ENCODE measurements around the gene GAA.

GAA gene

DNA sequence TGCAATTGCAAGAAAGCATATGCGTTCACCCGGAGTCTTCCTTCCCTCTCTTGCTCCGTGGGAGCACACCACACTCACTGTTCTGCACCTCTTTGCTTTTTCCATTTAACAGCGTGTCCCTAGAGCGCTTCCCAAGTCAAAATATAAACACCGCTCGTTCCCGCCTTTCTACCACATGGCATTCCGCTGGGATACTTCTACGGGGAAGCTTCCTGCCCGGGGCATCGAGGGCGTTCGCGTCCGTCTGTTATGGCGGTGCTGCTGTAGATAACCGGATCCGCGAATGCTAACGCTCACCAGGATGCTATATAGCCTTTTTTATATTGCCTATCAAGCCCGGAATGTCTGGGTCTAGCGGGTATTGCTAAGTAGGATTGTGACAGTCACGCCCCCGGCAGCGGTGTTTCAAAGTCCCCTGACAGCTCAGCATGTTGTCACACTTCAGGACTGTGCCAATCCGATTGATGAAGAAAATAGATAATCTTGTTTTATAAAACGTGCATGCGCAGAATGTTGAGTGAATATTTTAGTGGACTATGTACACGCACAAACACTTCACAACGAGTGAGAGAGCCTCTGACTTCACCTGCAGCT is 33.9 kb upstream of the GAA start:
- DNase-seq (ENCODE audit: low read depth): no peak
- Histone ChIP-seq H3K4me3 (ENCODE audit: low read length) (no peak overlapping the region), H3K9ac (ENCODE audit: low read length) (no peak overlapping the region), H3K9me3 (ENCODE audit: control insufficient read depth, low read length) (no peaks in the 10 kb centered on the region), H3K36me3 (ENCODE audit: control insufficient read depth, insufficient read depth, low read length, severe bottlenecking) (no peaks in the 10 kb centered on the region), H3K27me3 (replicated peaks; ENCODE audit: control insufficient read depth, insufficient read depth, low read length) (no peaks in the 10 kb centered on the region), H3K4me1 (ENCODE audit: control insufficient read depth, insufficient read depth, low read length) (peaks cover 51% of the 10 kb centered on the region)

DNA sequence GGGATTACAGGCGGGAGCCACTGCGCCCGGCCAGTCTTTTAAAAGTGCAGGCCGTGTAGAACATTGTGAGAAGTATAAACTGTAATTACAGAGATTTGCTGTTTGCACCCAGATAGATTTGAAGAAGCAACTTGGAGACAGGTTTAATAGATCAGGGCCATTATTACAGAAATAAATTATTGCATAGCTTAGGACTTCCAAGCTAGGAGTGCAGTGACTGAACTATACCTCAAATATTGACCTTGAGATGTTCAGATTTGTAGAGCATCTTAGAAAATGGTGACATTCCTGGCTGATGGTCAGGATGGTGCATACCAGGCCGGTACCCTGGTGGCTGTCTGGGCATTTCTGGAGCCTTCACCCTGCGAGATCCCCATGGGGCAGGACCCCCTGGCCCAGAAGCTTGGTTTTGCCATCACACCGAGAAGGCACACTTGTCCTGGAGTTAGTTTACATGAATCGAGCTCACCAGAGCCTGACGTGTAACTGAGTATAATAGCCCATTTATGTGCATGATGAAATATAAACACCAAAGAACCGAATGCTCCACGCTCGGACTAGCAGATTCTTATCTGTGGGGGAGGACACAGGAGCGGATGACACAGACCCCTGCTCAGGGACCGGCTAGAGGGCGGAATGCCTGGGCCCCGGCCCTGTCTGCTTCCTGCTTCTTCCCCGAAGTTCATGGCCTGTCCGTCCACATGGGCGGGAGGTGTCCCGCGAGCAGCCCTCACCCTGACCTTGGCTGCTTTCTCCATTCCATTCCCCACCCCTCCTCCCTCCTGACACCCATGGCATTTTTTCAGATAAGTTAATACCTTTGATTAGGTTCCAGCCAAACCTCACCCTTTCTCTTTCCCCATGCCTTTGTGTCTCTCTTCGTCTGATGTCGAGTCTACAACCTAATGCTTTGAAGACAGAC is 32.8 kb upstream of the GAA start:
- peak; percentile 68 for DNase-seq (ENCODE audit: low read depth)
- Histone ChIP-seq H3K9me3 (ENCODE audit: control insufficient read depth, low read length) (no peaks in the 10 kb centered on the region), H3K36me3 (ENCODE audit: control insufficient read depth, insufficient read depth, low read length, severe bottlenecking) (no peaks in the 10 kb centered on the region), H3K27me3 (replicated peaks; ENCODE audit: control insufficient read depth, insufficient read depth, low read length) (no peaks in the 10 kb centered on the region), H3K4me1 (ENCODE audit: control insufficient read depth, insufficient read depth, low read length) (peaks cover 46% of the 10 kb centered on the region), H3K4me3 (ENCODE audit: low read length) (peak overlapping the region; percentile 8), H3K9ac (ENCODE audit: low read length) (peak overlapping the region; percentile 3)

DNA sequence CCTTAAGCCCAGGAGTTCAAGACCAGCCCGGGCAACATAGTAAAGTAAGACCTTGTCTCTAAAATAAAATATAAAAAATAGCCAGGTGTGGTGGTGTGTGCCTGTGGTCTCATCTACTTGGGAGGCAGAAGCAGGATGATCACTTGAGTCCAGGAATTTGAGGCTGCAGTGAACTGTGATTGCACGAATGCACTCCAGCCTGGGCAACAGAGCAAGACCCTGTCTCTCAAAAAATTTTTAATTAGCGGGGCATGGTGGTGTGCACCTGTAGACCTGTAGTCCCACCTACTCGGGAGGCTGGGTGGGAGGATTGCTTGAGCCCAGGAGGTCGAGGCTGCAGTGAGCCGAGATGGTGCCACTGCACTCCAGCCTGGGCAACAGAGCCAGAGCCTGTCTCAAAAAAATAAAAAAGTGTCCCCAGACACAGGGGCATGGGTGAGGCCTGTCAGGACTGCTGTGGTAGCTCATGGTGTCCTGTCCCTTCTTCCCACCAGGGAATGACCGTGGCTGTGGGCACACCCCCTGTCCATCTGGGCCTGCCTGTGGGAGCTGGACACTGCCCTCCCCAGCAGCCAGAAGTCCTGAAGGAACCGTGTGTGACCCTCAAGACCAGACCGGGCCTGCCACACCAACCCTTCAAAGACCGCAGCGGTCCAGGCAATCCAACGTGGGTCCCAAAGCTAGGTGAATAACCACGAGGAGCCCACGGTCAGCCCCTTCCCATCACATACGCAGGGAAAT is 30.8 kb upstream of the GAA start:
- Histone ChIP-seq H3K27me3 (replicated peaks; ENCODE audit: control insufficient read depth, insufficient read depth, low read length) (no peaks in the 10 kb centered on the region), H3K4me1 (ENCODE audit: control insufficient read depth, insufficient read depth, low read length) (peaks cover 34% of the 10 kb centered on the region), H3K9me3 (ENCODE audit: control insufficient read depth, low read length) (no peaks in the 10 kb centered on the region), H3K9ac (ENCODE audit: low read length) (peak overlapping the region; percentile 83), H3K36me3 (ENCODE audit: control insufficient read depth, insufficient read depth, low read length, severe bottlenecking) (no peaks in the 10 kb centered on the region), H3K4me3 (ENCODE audit: low read length) (peak overlapping the region; percentile 75)
- DNase-seq (ENCODE audit: low read depth): no peak

DNA sequence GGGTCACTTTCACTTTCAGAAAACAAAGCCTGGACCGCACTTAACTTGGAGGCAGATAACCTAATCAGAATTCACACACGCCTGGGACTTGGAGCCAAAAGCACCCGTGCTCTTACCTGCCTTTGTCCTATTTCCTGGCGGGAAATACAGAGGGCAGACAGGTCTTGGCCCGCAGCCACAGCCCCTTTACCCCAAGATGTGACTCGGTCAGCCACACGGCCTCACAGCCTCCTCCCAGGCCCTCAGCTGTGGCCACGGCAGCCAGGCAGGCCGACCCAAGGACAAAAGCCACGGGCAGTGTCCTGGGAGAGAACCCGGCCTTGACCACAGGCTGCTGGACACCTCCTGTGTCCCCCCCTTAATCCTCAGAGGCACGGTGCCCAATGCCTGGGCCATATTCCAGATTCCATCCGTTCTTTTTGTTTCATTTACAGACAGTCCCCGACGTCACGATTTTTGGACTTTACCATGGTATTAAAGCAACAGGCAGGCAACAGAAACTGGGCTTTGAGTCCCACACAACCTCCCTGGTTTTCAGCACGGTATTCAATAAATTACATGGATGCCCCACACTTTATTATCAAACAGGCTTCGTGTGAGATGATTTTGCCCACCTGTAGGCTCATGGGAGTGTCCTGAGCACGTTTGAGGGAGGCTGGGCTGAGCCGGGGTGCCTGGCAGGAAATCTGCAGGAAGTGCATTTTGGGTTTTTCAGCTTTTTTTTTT is 30.1 kb upstream of the GAA start:
- H3K4me1 ChIP-seq (ENCODE audit: control insufficient read depth, insufficient read depth, low read length): peaks cover 34% of the 10 kb centered on the region
- no peaks in the 10 kb centered on the region for H3K36me3 ChIP-seq (ENCODE audit: control insufficient read depth, insufficient read depth, low read length, severe bottlenecking)
- peak overlapping the region; percentile 75 for H3K4me3 ChIP-seq (ENCODE audit: low read length)
- no peaks in the 10 kb centered on the region for H3K9me3 ChIP-seq (ENCODE audit: control insufficient read depth, low read length)
- no peaks in the 10 kb centered on the region for H3K27me3 ChIP-seq (replicated peaks; ENCODE audit: control insufficient read depth, insufficient read depth, low read length)
- DNase-seq (ENCODE audit: low read depth): no peak
- H3K9ac ChIP-seq (ENCODE audit: low read length): peak overlapping the region; percentile 83

DNA sequence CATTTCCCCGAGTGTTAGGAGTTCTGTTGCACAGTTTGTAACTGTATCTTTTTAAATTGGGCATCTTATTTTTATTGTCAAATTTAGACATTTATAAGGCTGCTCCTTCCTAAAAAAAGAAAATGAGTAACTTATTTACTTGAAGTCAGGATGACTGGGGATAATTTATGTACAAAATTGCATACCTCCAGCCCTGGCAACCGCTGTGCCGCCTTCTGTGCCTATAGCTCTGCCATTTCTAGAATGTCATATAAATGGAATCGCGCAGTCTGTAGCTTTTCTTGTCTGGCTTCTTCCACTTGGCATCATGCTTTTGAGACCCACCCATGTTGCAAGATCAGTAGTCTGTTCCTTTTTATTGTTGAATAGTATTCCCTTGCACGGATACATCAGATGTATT is 29.0 kb upstream of the GAA start:
- DNase-seq (ENCODE audit: low read depth): no peak
- peaks cover 34% of the 10 kb centered on the region for H3K4me1 ChIP-seq (ENCODE audit: control insufficient read depth, insufficient read depth, low read length)
- no peak overlapping the region for H3K4me3 ChIP-seq (ENCODE audit: low read length)
- H3K36me3 ChIP-seq (ENCODE audit: control insufficient read depth, insufficient read depth, low read length, severe bottlenecking): no peaks in the 10 kb centered on the region
- no peak overlapping the region for H3K9ac ChIP-seq (ENCODE audit: low read length)
- H3K27me3 ChIP-seq (replicated peaks; ENCODE audit: control insufficient read depth, insufficient read depth, low read length): no peaks in the 10 kb centered on the region
- peaks cover under 1% of the 10 kb centered on the region for H3K9me3 ChIP-seq (ENCODE audit: control insufficient read depth, low read length)

DNA sequence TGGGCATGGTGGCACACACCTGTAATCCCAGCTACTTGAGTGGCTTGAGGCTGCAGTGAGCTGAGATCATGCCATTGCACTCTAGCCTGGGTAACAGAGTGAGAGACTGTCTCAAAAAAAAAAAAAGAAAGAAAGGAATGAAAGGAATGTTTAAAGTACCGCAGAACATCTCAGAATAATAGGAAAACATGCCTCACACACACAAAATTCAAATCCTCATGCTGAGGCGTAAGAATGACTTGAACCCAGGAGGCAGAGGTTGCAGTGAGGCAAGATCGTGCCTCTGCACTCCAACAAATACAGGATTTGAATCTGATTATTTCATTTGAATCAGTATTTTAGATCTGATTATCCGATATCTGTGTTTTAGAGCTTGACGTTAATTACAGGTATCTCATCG is 21.3 kb upstream of the GAA start:
- Histone ChIP-seq H3K9me3 (ENCODE audit: control insufficient read depth, low read length) (peaks cover 2% of the 10 kb centered on the region), H3K4me3 (ENCODE audit: low read length) (no peak overlapping the region), H3K27me3 (replicated peaks; ENCODE audit: control insufficient read depth, insufficient read depth, low read length) (no peaks in the 10 kb centered on the region), H3K4me1 (ENCODE audit: control insufficient read depth, insufficient read depth, low read length) (peaks cover 8% of the 10 kb centered on the region), H3K9ac (ENCODE audit: low read length) (no peak overlapping the region), H3K36me3 (ENCODE audit: control insufficient read depth, insufficient read depth, low read length, severe bottlenecking) (no peaks in the 10 kb centered on the region)
- DNase-seq (ENCODE audit: low read depth): peak; percentile 31

DNA sequence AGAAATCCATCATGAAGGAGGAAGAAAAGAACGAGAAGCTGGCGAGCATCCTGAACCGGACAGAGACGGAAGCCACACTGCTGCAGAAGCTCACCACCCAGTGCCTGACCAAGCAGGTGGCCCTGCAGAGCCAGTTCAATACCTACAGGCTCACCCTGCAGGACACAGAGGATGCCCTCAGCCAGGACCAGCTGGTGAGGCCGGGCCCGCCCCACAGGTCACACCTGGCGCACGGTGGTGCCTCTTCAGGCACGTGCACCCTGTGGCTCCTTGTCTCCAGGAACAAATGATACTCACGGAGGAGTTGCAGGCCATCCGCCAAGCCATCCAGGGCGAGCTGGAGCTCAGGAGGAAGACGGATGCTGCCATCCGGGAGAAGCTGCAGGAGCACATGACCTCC is 19.8 kb upstream of the GAA start:
- H3K4me1 ChIP-seq (ENCODE audit: control insufficient read depth, insufficient read depth, low read length): peaks cover 8% of the 10 kb centered on the region
- DNase-seq (ENCODE audit: low read depth): no peak
- H3K9me3 ChIP-seq (ENCODE audit: control insufficient read depth, low read length): peaks cover 2% of the 10 kb centered on the region
- H3K27me3 ChIP-seq (replicated peaks; ENCODE audit: control insufficient read depth, insufficient read depth, low read length): no peaks in the 10 kb centered on the region
- no peaks in the 10 kb centered on the region for H3K36me3 ChIP-seq (ENCODE audit: control insufficient read depth, insufficient read depth, low read length, severe bottlenecking)
- H3K4me3 ChIP-seq (ENCODE audit: low read length): no peak overlapping the region
- H3K9ac ChIP-seq (ENCODE audit: low read length): no peak overlapping the region

DNA sequence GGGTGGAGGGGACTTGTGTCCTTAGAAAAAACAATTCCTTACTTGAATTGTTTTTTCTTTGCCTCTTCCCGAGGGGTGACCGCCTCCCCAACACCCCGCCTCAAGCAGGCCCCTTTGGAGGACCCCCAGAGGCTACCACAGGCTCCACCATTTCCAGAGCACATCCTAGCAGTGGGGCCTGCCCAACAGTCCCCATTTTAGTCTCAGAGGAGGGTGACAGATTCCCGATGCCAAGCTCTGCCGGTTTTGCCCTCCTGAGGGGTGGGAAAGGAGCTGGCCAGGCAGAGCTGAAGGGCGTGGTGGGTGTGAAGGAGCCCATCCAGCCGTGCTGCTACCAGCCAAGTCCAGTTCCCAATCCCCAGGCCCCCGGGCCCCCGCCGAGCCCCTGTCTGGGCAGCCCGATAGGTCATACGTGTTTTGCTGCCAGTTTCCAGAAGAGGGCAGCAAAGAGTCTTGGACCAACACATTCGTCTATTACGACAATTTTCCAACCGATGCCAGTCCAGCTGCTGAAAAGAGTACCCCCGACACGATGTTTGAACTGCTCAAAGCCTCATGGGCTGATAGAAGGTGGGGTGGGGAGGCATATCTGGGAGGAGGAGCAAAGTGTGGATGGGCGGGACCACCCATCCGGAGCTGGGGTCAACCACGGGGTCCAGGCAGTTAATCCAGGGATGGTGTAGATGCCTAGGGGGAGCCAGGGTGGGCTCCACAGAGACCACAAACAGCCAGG is 18.8 kb upstream of the GAA start:
- Histone ChIP-seq H3K27me3 (replicated peaks; ENCODE audit: control insufficient read depth, insufficient read depth, low read length) (peaks cover 9% of the 10 kb centered on the region), H3K9ac (ENCODE audit: low read length) (peak overlapping the region; percentile 66), H3K4me3 (ENCODE audit: low read length) (peak overlapping the region; percentile 50), H3K9me3 (ENCODE audit: control insufficient read depth, low read length) (no peaks in the 10 kb centered on the region), H3K4me1 (ENCODE audit: control insufficient read depth, insufficient read depth, low read length) (peaks cover 8% of the 10 kb centered on the region), H3K36me3 (ENCODE audit: control insufficient read depth, insufficient read depth, low read length, severe bottlenecking) (no peaks in the 10 kb centered on the region)
- peak; percentile 91 for DNase-seq (ENCODE audit: low read depth)

DNA sequence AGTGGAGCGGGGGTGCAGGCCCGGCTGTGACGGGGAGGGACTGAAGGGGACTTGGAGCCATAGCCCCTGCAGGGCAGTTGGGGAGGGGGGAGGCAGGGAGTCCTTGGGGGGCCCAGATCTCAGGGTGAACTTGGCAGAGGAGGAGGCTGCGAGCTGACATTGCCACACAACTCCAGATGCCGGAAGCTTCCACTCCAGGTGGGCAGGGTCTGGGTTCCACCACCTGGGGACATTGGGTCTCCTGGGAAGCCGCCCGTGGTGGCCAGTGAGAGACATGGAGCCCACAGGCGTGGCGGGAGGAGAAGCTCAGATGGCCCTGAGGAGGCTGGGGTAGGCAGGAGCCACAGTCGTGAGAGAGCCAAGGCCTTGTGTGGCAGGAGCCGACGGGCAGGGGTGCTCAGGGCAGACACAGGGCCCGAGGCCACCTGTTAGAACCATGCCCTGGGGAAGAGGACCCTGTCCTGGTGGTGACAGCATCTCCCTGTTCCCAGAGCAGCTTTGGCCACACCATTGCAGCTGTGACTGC is 18.2 kb upstream of the GAA start:
- DNase-seq (ENCODE audit: low read depth): no peak
- no peaks in the 10 kb centered on the region for H3K36me3 ChIP-seq (ENCODE audit: control insufficient read depth, insufficient read depth, low read length, severe bottlenecking)
- H3K27me3 ChIP-seq (replicated peaks; ENCODE audit: control insufficient read depth, insufficient read depth, low read length): peaks cover 10% of the 10 kb centered on the region
- H3K4me3 ChIP-seq (ENCODE audit: low read length): no peak overlapping the region
- H3K4me1 ChIP-seq (ENCODE audit: control insufficient read depth, insufficient read depth, low read length): peaks cover 8% of the 10 kb centered on the region
- H3K9ac ChIP-seq (ENCODE audit: low read length): peak overlapping the region; percentile 66
- no peaks in the 10 kb centered on the region for H3K9me3 ChIP-seq (ENCODE audit: control insufficient read depth, low read length)

DNA sequence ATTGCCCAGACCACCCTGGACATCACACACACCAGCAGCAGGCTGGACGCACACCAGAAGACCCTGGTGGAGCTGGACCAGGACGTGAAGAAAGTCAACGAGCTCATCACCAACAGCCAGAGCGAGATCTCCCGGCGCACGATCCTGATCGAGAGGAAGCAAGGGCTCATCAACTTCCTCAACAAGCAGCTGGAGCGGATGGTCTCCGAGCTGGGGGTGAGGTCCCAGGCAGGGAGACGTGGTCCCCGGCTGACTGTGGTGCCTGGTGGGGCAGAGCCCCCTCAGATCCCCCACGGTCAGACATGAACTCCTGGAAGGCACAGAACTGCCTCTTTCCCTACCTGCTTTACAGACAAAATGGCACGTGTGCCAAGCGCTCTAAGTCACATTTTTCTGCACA is 16.6 kb upstream of the GAA start:
- Histone ChIP-seq H3K4me1 (ENCODE audit: control insufficient read depth, insufficient read depth, low read length) (peaks cover 8% of the 10 kb centered on the region), H3K36me3 (ENCODE audit: control insufficient read depth, insufficient read depth, low read length, severe bottlenecking) (no peaks in the 10 kb centered on the region), H3K27me3 (replicated peaks; ENCODE audit: control insufficient read depth, insufficient read depth, low read length) (peaks cover 10% of the 10 kb centered on the region), H3K9me3 (ENCODE audit: control insufficient read depth, low read length) (no peaks in the 10 kb centered on the region), H3K4me3 (ENCODE audit: low read length) (no peak overlapping the region), H3K9ac (ENCODE audit: low read length) (no peak overlapping the region)
- DNase-seq (ENCODE audit: low read depth): no peak

Measured in adipocyte (in vitro differentiated cells).